Testis (tissue), 3 donors: Measurements from ENCODE around the gene CC2D2A. TPM values are rescaled to one million over a fixed set of nuclear protein-coding genes. Genes with fewer than 3 reads are reported as not detected.

Source experiments
- DNase-seq: peaks from one replicate; pipeline ENCODE4 v3.0.0-alpha.2; 2019
- H3K27ac ChIP-seq, 2 donors: fragments of 200-600 bp; sonication (generic); one replicate each; pipeline ENCODE4 v1.5.1; 2019
- H3K27me3 ChIP-seq: fragments of 200-600 bp; sonication (generic); one replicate; pipeline ENCODE4 v1.5.1; 2019
- H3K36me3 ChIP-seq: fragments of 200-600 bp; sonication (generic); one replicate; pipeline ENCODE4 v1.5.1; 2017; ENCODE audit warnings: low read depth; ENCODE audit errors: missing control alignments
- H3K4me1 ChIP-seq: fragments of 200-600 bp; sonication (generic); one replicate; pipeline ENCODE4 v1.5.1; 2019
- H3K4me3 ChIP-seq, 2 donors: fragments of 200-600 bp; sonication (generic); one replicate each; pipeline ENCODE4 v1.5.1; 2017 to 2019
- H3K9me3 ChIP-seq: fragments of 200-600 bp; sonication (generic); one replicate; pipeline ENCODE4 v1.5.1; 2017
- POLR2A ChIP-seq: fragments of 450-650 bp; IDR thresholded peaks from one replicate; pipeline ENCODE4 v1.6.1; 2017; ENCODE audit warnings: antibody characterized with exemption, mild to moderate bottlenecking, moderate library complexity
- WGBS, 2 donors: methylation state at CpG; one replicate each; pipeline ENCODE4 v1.1.5; 2018; 5-methylcytosine and 5-hydroxymethylcytosine counted together
- intact Hi-C: fragments of 100-400 bp; cut with DNase I; formaldehyde crosslinking; loops from one replicate; pipeline ENCODE4 v1.15.1; 2023; ENCODE audit warnings: low total_unique reads
- polyA plus RNA-seq: library from polyadenylated mRNA; stranded (reverse); fragments of 350-450 nt; fragmentation: Illumina TruSeq; extraction: RNeasy Lipid Tissue Mini Kit (QIAGEN cat#74804); gene quantifications from one replicate; pipeline ENCODE4 v1.2.3, GENCODE V29; 2014; ENCODE audit warnings: low read depth, low replicate concordance; ENCODE audit not compliant: insufficient read depth
- total RNA-seq, 2 donors: library from RNA; depleted of rRNA; stranded (reverse); fragments of >200 nt; gene quantifications; one replicate each; pipeline ENCODE4 v1.2.3, GENCODE V29; 2016
- TF ChIP-seq, protein P1 (sequence below), 3 experiments: fragments of 450-650 bp in 2 of 3; fragments of 200-600 bp in 1 of 3; sonication (generic) in 1 of 3; IDR thresholded peaks; one replicate each; pipeline ENCODE4 v1.5.1; 2016 to 2019; ENCODE audit warnings: antibody characterized with exemption in 3 of 3, mild to moderate bottlenecking in 2 of 3, moderate library complexity in 1 of 3

Gene CC2D2A
- total and polyA plus RNA-seq, 3 donors from 2014 or later: 16.9 to 23.7 (median 21.9) TPM

DNA sequence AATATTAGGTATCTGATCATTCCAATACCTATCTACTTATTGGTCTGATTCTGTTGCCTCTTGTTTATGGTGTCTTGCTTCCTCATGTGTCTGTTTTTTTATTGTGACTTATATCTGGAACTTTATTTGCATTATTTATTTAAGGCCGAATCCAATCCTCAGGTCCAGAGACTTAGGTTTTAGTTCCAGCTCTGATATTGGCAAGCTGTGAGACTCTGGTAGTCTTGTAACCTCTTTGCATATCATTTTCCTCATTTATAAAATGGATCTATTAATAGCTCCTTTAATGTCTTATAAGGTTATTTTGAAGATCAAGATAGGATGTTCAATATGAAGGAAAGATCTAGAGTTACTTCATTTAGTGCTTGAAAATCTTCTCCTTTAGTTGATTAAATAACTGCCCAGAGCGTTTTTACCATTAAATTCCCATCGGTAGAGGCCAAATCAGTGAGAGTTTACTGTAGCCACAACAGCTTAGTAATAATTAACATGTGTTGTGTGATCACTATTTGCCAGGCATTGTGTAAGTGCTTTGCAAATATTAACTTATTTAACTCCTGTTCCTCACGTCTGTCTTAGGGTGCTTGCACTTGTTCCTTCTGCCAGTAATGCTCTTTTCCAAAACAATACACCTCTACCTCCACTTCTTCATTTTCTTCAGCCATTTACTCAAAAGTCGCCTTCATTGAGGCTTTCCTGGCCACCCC lies 82.2 kb downstream of the CC2D2A start:
- Histone ChIP-seq H3K27me3 (no peaks in the 10 kb centered on the region), H3K4me3 (no peak overlapping the region), H3K27ac (no peak overlapping the region), H3K4me1 (no peaks in the 10 kb centered on the region), H3K36me3 (no peaks in the 10 kb centered on the region), H3K9me3 (no peaks in the 10 kb centered on the region)
- 83 to 89% methylated on average over 5 of the region's 5 CpGs for WGBS, 2 donors
- intact Hi-C loops: no loop called here
- DNase-seq: no peak
- no peak for TF ChIP-seq POLR2A
- TF ChIP-seq, protein P1, sequence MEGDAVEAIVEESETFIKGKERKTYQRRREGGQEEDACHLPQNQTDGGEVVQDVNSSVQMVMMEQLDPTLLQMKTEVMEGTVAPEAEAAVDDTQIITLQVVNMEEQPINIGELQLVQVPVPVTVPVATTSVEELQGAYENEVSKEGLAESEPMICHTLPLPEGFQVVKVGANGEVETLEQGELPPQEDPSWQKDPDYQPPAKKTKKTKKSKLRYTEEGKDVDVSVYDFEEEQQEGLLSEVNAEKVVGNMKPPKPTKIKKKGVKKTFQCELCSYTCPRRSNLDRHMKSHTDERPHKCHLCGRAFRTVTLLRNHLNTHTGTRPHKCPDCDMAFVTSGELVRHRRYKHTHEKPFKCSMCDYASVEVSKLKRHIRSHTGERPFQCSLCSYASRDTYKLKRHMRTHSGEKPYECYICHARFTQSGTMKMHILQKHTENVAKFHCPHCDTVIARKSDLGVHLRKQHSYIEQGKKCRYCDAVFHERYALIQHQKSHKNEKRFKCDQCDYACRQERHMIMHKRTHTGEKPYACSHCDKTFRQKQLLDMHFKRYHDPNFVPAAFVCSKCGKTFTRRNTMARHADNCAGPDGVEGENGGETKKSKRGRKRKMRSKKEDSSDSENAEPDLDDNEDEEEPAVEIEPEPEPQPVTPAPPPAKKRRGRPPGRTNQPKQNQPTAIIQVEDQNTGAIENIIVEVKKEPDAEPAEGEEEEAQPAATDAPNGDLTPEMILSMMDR (IDR thresholded peaks at IDR 0.05): no peak

DNA sequence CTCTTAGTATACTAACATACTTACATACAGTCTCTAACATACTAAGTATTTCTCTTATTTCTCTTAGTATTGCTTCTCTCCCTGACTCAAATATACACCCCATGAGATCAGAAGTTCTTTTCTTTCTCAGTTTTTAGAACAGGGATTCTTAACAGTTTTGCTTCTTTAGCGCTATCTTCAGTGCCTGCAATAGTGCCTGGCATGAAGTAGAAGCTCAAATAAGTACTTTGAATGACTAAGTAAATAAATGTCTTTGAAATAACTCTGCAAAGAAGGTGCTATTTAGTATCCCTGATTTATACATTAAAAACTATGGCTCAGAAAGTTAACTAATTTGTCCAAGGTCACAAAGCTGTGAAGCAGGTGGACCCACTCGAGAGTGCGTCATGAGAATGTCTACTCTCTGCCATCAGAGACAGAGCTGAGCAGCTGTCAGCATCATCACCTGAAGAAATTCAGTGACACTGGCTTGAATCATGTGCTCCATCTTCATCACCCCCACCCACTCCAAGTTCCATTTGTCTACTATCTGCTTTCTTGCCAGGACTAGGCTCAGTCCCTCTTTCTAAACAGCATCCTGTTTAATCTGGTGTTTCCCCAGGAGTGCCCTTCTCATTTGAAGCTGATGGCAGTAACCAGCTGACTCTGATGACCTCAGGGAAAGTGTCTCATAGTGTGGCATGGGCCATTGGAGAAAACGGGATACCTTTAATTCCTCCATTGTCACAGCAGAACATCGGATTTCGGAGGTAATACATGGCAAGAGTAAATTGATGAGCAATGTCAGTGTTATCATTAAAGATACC lies 83.1 kb downstream of the CC2D2A start:
- no peak overlapping the region for H3K27ac ChIP-seq
- no peaks in the 10 kb centered on the region for H3K36me3 ChIP-seq
- no peaks in the 10 kb centered on the region for H3K9me3 ChIP-seq
- no peak for DNase-seq
- no peaks in the 10 kb centered on the region for H3K4me1 ChIP-seq
- no peaks in the 10 kb centered on the region for H3K27me3 ChIP-seq
- no peak overlapping the region for H3K4me3 ChIP-seq
- 90% methylated on average over 6 of the region's 6 CpGs for WGBS, 2 donors
- no peak for TF ChIP-seq POLR2A
- TF ChIP-seq, protein P1 (IDR thresholded peaks at IDR 0.05): no peak
- intact Hi-C loops: no loop called here

DNA sequence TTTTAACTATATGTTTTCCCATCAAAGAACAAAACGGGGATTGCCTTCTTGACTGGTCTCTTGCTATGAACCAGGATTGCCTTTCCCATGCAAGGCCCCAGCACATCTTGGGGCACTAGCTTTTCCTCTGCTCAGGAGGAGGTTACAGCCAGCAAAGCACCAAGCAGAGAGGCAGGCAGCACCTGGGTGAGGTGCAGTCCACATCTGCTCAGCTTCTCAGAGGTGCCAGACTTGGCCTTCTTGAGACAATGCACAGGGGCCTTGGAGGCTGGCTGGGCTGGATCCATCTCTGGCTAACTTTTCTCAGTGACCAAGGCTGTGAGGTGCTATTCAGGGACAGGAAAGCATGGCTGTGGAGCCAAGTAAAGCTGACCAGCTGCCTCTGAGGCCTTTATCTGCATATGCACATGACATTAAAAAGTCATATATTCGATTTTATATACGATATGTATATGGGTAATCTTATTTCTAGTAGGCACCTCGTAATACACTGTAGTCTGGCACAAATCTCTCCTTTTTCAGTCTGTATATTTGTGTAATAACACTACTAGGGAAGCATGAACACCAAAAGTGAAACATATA lies 86.9 kb downstream of the CC2D2A start:
- Histone ChIP-seq H3K36me3 (no peaks in the 10 kb centered on the region), H3K9me3 (no peaks in the 10 kb centered on the region), H3K4me3 (no peak overlapping the region), H3K27ac (no peak overlapping the region), H3K27me3 (no peaks in the 10 kb centered on the region), H3K4me1 (no peaks in the 10 kb centered on the region)
- DNase-seq: no peak
- 92 to 96% methylated on average over 4 of the region's 4 CpGs for WGBS, 2 donors
- intact Hi-C loops: no loop called here
- no peak for TF ChIP-seq POLR2A
- TF ChIP-seq, protein P1 (IDR thresholded peaks at IDR 0.05): no peak

DNA sequence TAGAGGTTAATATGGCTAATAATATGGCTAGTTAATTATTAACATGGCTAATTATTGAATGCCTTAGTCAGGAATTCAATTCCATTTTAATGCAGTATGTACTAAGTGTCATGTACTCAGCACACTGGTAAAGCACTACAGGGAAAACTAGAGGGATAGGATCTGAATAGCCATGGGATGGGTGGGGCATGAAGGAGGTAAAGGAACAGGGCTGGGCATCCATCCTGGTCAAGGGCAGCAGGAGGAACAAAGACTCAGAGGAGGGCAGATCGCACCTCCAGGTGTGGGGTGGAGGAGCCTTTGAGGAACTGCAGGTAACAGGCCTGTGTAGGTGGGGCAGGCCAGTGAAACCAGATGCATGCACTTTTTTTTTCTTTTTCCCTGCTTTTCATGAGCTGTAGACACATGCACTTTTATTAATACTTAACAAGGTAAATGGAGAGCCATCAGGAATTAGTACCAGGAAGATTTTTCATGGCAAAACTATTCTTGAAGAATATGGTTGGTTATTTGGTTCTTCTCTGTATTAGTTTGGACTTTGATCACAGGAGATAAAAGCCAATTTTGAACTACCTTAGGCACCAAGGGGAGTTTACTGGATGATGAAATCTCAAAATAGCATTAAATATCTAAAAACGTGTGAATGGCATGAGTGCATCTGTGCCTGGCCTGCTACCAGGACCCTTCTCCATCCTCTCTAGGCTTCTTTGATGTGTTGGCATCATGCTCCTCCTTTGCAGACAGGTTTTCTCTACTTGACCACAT lies 88.3 kb downstream of the CC2D2A start:
- H3K27me3 ChIP-seq: no peaks in the 10 kb centered on the region
- 92% methylated on average over 2 of the region's 2 CpGs for WGBS, 2 donors
- intact Hi-C loops: no loop called here
- TF ChIP-seq POLR2A: no peak
- TF ChIP-seq, protein P1 (IDR thresholded peaks at IDR 0.05): no peak
- no peaks in the 10 kb centered on the region for H3K36me3 ChIP-seq
- H3K27ac ChIP-seq: no peak overlapping the region
- no peak for DNase-seq
- no peaks in the 10 kb centered on the region for H3K4me1 ChIP-seq
- no peak overlapping the region for H3K4me3 ChIP-seq
- H3K9me3 ChIP-seq: no peaks in the 10 kb centered on the region
